GM19397 (cell line): Measurements from ENCODE around the gene CENPC.
"Not testable (repeated sequence)": the region's sequence is repeated elsewhere in the genome, so short reads cannot be mapped to it uniquely, and the experiment has no call there.

Experiments
- ATAC-seq: cut with Tn5 transposase; IDR thresholded peaks from one replicate; pipeline ENCODE4 v1.9.1; 2021; ENCODE audit warnings: mild to moderate bottlenecking, moderate library complexity; ENCODE audit not compliant: unreplicated experiment

CENPC gene

DNA sequence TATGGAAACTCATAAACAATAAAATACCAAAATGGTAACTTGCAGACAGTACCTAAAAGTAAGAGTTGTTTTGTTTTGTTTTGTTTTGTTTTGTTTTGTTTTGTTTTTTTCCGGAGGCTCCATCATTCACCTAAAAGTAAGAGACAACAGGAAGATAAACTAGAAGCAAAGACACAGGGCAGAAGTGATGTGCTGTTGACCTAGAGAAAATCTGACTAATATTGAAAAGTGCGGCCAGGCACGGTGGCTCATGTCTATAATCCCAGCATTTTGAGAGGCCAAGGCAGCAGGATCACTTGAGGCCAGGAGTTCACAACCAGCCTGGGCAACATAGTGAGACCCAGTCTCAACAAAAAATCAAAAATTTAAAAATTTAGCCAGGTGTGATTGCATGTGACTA lies 5.6 kb upstream of the CENPC start:
- ATAC-seq: no peak

DNA sequence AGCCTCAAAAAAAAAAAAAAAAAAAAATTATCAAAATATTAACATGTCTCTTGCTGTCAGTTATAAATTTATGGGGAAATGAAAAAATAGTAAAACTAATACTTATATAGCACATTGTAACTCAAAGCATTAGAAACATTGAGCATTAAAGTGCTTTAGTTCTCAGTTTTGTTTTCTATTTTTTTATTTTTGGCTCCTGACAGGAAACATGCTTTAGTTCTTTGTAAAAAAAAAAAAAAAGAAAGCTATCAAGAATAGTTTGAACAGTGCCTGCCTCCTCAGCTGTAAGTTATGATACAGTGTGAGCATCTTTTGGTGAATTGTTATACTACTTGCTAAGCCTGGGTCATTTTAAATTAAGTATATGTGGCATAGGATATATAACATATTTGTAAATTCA lies 5.1 kb upstream of the CENPC start:
- no peak for ATAC-seq

DNA sequence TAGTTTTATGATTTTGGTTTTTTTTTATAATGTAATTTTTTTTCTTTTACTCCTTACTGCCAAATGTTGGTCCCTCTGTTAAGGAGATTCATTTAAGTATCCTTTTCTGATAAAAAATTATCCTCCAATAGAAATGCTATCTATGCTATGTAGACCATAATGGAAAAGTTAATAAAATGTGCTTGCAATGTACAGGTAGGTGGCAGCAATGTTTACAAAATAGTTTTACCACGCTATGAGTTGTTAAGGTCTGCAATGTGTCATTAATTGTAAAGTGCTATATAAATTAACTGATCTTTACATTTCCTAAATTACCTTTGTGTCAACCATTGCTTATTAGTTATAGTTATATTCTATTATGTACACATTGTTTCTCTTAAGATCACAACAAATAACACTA lies 3.8 kb upstream of the CENPC start:
- no peak for ATAC-seq

DNA sequence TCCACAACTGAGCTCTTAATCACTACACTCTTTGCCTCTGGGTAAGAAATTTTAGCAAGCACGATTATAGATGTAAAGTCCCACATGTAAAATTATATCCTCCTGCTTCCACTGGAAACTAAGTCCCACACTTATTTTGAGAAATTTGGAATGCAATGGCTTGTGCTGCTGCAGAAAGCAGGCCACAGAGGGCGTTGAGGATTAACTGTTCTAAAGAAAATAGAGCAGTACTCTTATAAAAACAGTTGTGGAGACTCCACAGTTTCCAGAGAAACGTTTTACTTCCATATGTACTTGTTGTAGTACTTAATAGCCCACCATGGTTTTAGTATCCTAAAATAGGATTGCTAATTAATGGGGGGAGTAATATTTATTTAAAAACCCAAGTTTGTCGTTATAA lies 1.7 kb upstream of the CENPC start:
- no peak for ATAC-seq

DNA sequence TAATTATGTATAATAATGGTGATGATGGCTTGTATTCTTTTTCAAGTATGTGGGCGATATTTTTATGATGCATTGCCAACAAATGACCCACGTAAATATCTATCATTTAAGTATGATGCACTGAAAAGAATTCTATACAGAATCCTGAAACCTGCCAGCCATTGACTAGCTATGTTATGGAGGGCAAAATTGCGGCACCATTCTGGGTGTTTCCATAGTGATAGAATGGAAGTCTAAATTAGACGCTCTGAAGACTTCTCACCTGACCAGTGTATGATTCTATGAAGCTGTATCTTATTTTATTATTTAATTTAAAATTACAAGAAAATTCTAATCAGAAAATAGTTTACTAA lies 677 bp upstream of the CENPC start:
- ATAC-seq: no peak

DNA sequence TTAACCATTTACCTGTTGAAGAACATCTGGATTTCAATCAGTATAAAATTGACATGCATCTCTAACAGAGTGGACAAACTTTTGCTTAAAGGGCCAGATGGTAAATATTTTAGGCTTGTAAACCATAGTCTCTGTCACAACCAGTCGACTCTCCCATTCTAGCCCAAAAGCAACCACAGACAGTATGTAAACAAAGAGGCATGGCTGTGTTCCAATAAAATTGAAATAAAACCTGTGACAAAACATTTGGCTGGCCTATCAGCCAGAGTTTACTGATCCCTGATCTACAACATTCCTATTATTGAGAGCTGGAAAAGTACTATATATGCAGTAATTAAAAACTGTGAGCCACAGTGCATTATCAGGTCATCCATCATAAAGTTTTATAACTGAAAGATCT lies 3.2 kb downstream of the CENPC start:
- ATAC-seq: no peak

DNA sequence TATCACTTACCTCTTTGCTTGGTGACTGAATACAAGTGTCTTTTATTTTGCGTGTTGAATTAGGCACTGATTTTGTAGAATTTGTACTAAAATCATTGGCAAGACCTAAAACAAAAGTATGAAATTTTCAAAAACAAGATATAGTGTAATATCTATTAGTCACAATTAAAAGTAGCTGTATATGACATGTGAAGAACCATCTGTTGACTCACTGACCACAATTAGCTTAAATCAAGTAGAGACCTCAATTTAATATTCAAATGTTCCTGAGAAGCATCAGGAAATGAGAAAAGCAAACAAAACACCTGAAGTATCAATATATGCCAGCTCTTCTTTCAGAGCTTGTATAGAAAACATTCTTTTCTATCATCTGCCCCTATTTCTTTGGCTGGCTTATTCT lies 5.5 kb downstream of the CENPC start:
- no peak for ATAC-seq

DNA sequence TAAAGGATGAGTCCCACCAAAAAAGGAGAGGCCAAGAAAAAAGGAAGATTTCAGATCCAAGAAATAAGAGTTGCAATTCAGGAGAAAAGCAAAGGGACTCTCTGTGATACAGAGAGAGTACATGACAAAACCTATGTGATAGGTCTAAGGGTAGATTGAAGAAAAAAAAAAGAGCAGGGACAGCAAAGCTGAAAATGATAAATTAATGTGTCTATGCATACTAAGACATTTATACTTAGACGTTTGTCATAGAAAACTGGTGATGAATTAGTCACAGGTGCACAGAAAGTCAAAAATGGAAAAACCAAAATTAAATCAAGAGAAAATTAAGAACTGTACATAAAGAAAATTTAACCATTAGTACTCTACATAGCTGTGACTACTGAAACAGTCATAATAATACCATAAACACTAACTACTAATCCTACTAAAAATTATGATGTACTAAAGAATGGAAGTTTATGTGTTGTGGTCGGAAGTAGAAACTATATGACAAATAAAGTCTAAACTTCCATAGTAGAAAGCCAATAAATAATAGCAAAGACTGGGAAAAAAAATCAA lies 9.9 kb downstream of the CENPC start:
- ATAC-seq: no peak

DNA sequence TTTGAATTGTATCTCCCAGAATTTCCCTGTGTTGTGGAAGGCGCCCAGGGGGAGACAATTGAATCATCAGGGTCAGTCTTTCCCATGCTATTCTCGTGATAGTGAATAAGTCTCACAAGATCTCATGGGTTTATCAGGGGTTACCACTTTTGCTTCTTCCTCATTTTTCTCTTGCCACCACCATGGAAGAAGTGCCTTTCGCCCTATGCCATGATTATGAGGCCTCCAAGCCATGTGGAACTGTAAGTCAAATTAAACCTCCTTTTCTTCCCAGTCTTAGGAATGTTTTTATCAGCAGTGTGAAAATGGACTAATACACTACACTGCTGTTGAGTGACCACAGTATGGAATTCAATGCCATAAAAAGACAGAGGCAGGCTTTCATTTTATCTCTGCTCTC lies 12.2 kb downstream of the CENPC start:
- ATAC-seq: no peak

DNA sequence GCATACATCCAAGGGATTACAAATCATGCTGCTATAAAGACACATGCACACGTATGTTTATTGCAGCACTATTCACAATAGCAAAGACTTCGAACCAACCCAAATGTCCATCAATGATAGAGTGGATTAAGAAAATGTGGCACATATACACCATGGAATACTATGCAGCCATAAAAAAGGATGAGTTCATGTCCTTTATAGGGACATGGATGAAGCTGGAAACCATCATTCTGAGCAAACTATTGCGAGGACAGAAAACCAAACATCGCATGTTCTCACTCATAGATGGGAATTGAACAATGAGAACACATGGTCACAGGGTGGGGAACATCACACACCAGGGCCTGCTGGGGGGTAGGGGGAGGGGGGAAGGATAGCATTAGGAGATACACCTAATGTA lies 12.9 kb downstream of the CENPC start:
- ATAC-seq: not testable (repeated sequence)

DNA sequence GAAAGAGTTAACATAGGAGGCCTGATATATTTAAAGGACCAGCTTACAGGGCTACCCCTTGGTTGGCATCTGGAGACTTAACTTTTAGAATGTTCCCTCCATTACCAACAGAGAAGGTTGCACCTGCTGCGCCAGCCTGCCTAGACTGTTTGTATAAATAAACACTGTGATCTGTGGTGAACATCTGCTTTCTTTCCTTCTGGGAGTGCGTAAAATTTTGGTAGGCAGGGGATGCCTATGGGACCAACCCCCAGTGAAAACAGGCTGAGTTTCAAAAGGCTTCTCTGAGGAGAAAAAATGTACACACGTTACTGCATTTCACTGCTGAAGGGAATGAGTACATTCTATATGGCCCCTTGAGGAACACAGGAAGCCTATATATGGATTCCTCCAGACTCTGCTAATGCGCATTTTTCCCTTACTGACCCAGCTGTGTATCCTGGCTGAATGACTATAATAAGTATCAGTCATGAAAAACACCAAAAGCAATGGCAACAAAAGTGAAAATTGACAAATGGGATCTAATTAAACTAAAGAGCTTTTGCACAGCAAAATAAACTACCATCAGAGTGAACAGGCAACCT lies 13.8 kb downstream of the CENPC start:
- ATAC-seq: no peak

DNA sequence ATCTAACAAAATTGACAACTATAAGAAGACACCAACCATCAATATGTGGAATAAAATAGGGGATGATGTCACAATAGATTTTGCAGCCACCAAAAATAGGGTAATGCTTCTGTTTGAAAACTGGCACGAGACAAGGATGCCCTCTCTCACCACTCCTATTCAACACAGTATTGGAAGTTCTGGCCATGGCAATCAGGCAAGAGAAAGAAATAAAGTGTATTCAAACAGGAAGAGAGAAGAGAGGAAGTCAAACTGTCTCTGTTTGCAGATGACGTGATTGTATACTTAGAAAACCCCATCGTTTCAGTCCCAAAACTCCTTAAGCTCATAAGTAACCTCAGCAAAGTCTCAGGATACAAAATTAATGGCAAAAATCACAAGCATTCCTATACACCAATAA lies 21.2 kb downstream of the CENPC start:
- not testable (repeated sequence) for ATAC-seq

DNA sequence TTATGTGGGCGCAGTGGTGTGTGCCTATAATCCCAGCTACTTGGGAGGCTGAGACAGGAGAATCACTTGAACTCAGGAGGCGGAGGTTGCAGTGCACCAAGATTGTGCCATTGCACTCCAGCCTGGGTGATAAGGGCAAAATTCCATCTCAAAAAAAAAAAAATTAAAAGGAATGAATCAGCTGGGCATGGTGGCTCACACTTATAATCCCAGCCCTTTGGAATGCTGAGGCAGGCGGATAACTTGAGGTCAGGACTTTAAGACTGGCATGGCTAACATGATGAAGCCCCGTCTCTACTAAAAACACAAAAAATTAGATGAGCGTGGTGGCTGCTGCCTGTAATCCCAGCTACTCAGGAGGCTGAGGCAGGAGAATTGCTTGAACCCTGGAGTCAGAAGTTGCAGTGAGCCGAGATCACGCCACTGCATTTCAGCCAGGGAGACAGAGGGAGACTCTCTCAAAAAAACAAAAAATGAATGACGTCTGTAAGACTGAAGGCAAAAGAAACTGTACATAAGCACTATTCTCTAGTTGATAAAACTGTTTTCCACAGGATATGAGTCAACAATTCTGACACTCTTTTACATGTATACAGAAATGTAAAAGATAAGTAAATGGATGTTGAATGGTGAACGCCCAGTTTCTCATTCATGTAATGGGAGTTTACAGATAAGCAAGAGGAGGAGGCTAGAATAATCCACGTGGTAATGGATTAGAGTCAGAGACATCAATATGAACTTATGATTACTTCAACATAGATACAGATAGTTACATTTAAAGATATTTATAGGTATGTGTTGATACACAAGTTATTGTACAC lies 22.2 kb downstream of the CENPC start:
- no peak for ATAC-seq

DNA sequence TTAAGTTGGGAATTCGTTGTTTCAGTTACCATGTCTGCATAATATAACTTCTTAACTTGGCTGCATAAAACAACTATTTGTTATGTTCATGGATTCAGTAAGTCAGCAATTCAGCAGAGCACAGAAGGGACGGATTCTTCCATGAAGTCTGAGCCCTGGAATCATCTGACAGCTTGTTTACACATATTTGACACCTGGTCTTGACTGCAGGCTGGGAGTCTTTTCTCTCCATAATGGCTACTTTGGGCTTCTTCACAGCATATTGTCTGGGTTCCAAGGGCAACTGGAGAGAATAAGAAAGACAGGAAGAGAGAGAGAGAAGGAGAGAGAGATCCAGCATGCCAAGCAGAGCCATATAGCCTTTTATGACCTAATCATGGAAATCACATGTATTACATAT lies 23.1 kb downstream of the CENPC start:
- no peak for ATAC-seq

DNA sequence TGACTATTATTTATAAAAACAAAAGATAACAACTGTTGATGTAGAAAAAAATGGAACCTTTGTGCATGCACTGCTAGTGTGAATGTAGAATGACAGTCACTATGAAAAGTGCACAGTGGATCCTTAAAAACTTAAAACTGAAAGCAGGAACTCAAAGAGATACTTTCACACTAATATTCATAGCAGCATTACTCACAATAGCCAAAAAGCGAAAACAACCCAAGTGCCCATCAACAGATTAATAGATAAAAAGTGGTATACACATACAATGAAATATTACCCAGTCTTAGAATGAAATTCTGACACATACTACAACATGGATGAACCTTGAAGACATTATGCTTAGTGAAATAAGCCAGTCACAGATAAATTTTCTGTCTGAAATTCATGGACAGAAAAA lies 23.8 kb downstream of the CENPC start:
- ATAC-seq: peak; percentile 62

DNA sequence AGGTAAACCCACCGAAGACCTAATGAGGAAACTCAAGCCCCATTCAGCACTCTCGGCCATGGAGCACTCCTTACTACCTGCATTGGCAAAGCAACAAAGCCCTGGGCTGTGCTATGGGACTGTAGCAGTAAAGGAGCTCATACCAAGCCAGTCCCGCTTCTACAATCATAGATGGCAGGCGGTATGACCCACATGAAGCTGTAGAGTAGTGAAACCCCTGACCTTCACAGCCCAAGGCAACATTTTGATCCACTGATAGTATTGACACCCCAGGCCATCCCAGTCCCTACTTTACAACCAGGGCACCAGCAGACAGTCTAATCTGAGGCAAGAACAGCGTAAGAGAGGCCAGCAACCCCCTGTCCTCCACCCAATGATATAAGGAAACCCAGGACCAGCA lies 25.2 kb downstream of the CENPC start:
- no peak for ATAC-seq

DNA sequence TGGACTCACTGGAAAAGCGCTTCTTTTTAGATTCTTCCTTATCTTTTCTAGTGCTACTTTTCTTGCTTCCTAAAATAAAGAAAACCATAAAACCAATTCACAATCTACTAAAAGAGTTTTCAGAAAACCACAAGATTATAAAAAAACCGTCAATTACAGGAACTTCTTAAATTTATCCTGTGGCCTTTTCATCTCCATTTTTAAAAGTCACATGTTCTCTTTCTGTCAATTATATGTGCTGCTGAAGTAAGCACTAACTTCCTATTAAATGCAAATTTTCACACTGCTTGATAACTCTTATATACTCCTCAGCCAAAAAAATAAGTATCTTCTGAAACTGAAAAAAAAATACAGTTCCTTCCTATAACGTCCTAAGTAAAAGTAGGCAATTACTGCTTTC lies 32.8 kb downstream of the CENPC start:
- ATAC-seq: no peak

DNA sequence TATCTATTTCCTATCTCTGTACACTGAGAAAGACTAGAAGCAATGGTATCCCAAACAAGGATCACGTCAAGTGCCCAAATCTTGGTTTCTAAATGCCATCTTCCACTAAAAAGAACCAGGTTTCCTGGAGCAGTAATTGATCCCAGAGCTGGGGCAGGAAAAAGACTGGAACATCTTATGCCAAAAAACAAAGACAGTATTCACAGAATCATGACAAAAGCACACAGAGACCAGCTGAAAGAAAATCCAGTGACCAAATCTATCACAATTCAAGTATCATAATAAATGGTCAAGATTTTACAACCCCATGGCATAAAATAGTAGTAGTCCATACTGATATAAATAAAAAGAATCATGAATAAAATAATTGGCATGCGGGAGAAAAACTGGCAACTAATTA lies 44.9 kb downstream of the CENPC start:
- no peak for ATAC-seq

DNA sequence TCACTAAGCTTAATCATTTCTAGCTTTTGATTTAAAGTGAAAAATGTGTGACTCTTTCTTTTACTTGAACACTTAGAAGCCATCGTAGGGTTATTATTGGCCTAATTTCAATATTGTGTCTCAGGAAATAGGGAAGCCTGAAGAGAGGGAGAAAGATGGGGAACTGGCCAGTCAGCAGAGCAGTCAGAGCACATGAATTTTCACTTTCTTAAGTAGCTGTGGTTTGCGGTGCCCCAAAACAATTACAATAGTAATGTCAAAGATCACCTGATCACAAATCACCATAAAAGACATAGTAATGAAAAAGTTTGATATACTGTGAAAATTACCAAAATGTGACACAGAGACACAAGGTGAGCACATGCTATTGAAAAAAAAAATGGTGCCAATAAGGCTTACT lies 45.5 kb downstream of the CENPC start:
- no peak for ATAC-seq

DNA sequence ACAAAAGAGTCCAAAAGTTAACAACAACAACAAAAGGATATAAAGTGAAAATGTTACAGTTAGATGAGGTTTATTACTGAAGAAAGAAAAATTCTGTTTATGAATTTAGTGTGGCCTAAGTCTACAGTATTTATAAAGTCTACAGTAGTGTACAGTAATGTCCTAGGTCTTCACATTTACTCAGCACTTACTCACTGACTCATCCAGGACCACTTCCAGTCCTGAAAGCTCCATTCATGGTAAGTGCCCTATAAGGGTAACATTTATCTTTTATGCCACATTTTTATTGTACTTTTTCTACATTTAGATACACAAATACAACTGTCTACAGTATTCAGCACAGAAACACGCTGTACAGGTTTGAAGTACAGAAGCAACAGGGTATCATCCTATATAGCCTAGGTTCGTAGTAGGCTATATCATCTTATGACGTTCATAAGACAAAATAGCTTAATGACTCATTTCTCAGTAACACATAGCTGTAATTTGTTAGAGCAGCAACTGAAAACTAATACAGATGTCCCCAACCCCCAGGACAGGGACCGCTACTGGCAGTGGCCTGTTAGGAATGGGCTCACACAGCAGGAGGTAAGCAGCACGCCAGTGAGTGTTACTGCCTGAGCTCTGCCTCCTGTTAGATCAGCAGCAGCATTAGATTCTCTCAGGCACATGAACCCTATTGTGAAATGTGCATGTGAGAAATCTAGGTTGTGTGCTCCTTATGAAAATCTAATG lies 61.3 kb downstream of the CENPC start:
- ATAC-seq: no peak

DNA sequence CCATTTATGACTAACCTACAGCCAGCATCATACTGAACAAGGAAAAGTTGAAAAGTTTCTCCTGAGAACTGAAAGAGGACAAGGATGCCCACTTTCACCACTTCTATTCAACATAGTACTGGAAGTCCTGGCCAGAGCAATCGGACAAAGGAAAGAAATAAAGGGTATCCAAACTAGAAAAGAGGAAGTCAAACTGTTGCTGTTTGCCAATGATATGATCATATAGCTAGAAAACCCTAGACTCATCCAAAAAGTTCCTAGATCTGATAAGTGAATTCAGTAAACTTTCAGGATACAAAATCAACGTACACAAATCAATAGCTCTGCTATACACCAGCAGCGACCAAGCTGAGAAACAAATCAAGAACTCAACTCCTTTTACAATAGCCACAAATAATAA lies 64.5 kb downstream of the CENPC start:
- ATAC-seq: no peak

DNA sequence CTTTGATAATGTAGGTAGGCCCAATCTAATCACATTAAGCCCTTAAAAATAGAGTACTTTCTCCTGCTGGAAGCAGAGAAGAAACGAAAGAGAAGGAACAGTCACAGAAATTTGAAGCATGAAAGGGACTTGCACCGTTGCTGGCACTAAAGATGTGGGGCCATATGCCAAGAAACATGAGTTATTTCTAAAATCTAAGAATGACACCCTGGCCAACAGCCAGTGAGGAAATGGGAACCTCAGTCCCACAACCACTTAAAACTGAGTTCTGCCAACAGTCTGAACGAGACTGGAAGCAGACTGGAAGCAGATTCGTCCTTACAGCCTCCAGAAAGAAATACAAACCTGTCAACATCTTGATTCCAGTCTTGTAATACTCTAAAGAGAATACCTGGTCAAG lies 70.1 kb downstream of the CENPC start:
- no peak for ATAC-seq
